ENCODE data around the gene TBC1D22A.

DNA sequence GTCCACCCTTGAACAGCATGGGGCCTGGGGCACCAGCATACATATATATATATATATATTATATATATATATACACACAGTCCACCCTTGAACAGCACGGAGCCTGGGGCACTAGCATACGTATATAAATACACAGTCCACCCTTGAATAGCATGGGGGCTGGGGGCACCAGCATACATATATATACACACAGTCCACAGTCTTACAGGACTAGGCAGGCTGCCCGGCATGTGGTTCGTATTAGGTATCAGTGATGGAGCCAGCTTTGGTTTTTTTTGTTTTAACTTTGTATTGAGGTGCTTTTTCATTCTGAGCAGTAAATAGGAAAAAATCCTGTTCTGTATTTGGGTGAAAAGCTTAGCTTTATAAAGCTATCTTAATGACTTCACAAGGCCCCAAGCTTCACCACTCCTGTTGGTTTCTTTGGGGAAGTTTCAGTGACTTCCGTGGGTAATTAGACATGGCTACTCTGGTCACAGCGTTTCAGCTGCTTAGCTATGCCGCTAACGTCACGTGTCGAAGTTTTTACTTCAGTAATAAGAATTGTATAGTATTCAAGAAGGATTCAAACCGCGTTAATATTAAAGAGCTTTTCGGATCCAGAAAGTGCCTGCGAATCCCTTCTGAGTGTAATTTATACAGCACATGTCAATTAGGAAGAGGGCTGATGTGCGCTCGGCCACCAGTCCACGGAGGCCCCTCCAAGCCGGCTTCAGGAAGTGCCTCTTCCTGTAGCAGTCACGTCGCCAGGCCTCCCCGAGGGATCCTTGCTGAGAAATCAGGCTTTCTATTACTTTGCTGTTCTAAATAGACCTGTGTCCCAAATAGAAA, 179.7 kb downstream of the TBC1D22A start:
- TF ChIP-seq CTCF (IDR thresholded peaks at IDR 0.05) (no peak), POLR2A (IDR thresholded peaks at IDR 0.05) (no peak)
